HepG2 (cell line): ENCODE data around the gene TCERG1L. TPM values are rescaled to one million over a fixed set of nuclear protein-coding genes. Genes with fewer than 3 reads are reported as not detected.

ENCODE experiments used
- ATAC-seq: fragments of 200-7000 bp; cut with Tn5 transposase; 3 replicates; pipeline ENCODE4 v1.9.1; 2020; ENCODE audit warnings: mild to moderate bottlenecking, moderate library complexity
- BruUV-seq: library from RNA; stranded (reverse); fragments of 400-500 nt; replicated peaks from 2 replicates; lab custom pipeline; 2021; lab: Mats Ljungman, UMichigan
- CTCF ChIA-PET: fragments of 300-600 bp; formaldehyde crosslinking; extraction: SDS; loops from one replicate; lab custom pipeline; 2021; ENCODE audit warnings: low total read pairs, inconsistent platforms, low intra/inter-chr PET ratio; lab: Yijun Ruan, JAX
- POLR2A ChIA-PET: fragments of 350-600 bp; sonication (Branson Sonifier 250); formaldehyde crosslinking; loops from one replicate; lab custom pipeline; 2020; ENCODE audit warnings: antibody characterized with exemption, inconsistent platforms; lab: Yijun Ruan, JAX
- DNase-seq: peaks from one replicate; pipeline ENCODE4 v3.0.0-alpha.2; 2015; ENCODE audit warnings: low spot score
- FAIRE-seq: peaks from 3 replicates; lab custom pipeline; 2011; peaks lifted over from hg19 to GRCh38; lab: Jason Lieb, UNC
- H2AFZ ChIP-seq: one replicate; pipeline ENCODE4 v1.6.1; 2011; ENCODE audit warnings: low read length, inconsistent platforms
- H3K27ac ChIP-seq: fragments of 300-600 bp; 3 replicates; pipeline ENCODE4 v1.8.0; 2011; ENCODE audit warnings: mixed run types, mild to moderate bottlenecking, mixed read lengths, low read length, inconsistent platforms; ENCODE audit not compliant: insufficient read depth; ENCODE audit errors: extremely low read length
- H3K27me3 ChIP-seq, 2 experiments: fragments of 200-600 bp in 1 of 2; 2 replicates in 1 of 2; 3 replicates in 1 of 2; pipeline versions ENCODE4 v1.6.0 to v1.8.0; 2011; ENCODE audit warnings: low read length in 2 of 2, mild to moderate bottlenecking in 2 of 2, moderate library complexity in 2 of 2, inconsistent platforms in 1 of 2; ENCODE audit not compliant: insufficient read depth in 2 of 2, control insufficient read depth in 1 of 2
- H3K36me3 ChIP-seq, 2 experiments: fragments of 200-600 bp in 1 of 2; replicated peaks in 1 of 2; 2 replicates in 1 of 2; 3 replicates in 1 of 2; pipeline versions ENCODE4 v1.5.1 to v1.8.0; 2011; ENCODE audit warnings: low read length in 2 of 2, inconsistent platforms in 1 of 2; ENCODE audit not compliant: insufficient read depth in 2 of 2, control insufficient read depth in 1 of 2
- H3K4me1 ChIP-seq: 2 replicates; pipeline ENCODE4 v1.5.1; 2012; ENCODE audit warnings: low read length, inconsistent platforms; ENCODE audit not compliant: insufficient read depth
- H3K4me2 ChIP-seq: 2 replicates; pipeline ENCODE4 v1.6.0; 2011; ENCODE audit warnings: low read depth, low read length, inconsistent platforms
- H3K4me3 ChIP-seq, 3 experiments: fragments of 200-600 bp in 1 of 3; sonication (generic), shearing (Covaris generic) in 1 of 3; replicated peaks in 1 of 3; 2 replicates each; pipeline ENCODE4 v1.5.1; 2011 to 2016; ENCODE audit warnings: low read length in 3 of 3, inconsistent platforms in 2 of 3, low read depth in 2 of 3, mild to moderate bottlenecking in 2 of 3, control low read depth in 1 of 3, mixed read lengths in 1 of 3; ENCODE audit not compliant: insufficient read depth in 1 of 3
- H3K79me2 ChIP-seq: one replicate; pipeline ENCODE4 v1.6.1; 2011; ENCODE audit warnings: low read length, inconsistent platforms; ENCODE audit not compliant: insufficient read depth
- H3K9ac ChIP-seq: 2 replicates; pipeline ENCODE4 v1.6.0; 2011; ENCODE audit warnings: mild to moderate bottlenecking, low read depth, low read length, inconsistent platforms; ENCODE audit not compliant: insufficient read depth
- H3K9me3 ChIP-seq: 2 replicates; pipeline ENCODE4 v1.5.1; 2012; ENCODE audit warnings: mild to moderate bottlenecking, low read length
- H4K20me1 ChIP-seq: 2 replicates; pipeline ENCODE4 v1.6.0; 2011; ENCODE audit warnings: inconsistent platforms, mild to moderate bottlenecking, low read length, moderate library complexity; ENCODE audit not compliant: insufficient read depth
- JUNB ChIP-seq: sonication (generic); formaldehyde crosslinking; IDR thresholded peaks from 2 replicates; pipeline ENCODE4 v1.8.0; 2022; ENCODE audit warnings: missing genetic modification reagents, mild to moderate bottlenecking, borderline replicate concordance
- KLF13 ChIP-seq: sonication (generic); formaldehyde crosslinking; IDR thresholded peaks from 2 replicates; pipeline ENCODE4 v1.4.0; 2020; ENCODE audit warnings: mild to moderate bottlenecking, missing genetic modification reagents
- KLF6 ChIP-seq: IDR thresholded peaks from 2 replicates; pipeline ENCODE4 v1.8.0; 2016; ENCODE audit warnings: missing biosample characterization, missing genetic modification reagents
- MAFG ChIP-seq: sonication (generic); formaldehyde crosslinking; IDR thresholded peaks from 2 replicates; pipeline ENCODE4 v1.5.1; 2020; ENCODE audit warnings: mild to moderate bottlenecking, missing genetic modification reagents
- MXD3 ChIP-seq: IDR thresholded peaks from 2 replicates; pipeline ENCODE4 v1.6.1; 2016; ENCODE audit warnings: mild to moderate bottlenecking, missing biosample characterization, missing genetic modification reagents
- NPAS2 ChIP-seq: sonication (generic); formaldehyde crosslinking; IDR thresholded peaks from 2 replicates; pipeline ENCODE4 v1.8.0; 2022; ENCODE audit warnings: mild to moderate bottlenecking, missing genetic modification reagents, borderline replicate concordance
- POLR2G ChIP-seq: fragments of 200-400 bp; formaldehyde crosslinking; IDR thresholded peaks from 2 replicates; pipeline ENCODE4 v1.6.1; 2018; ENCODE audit warnings: mild to moderate bottlenecking, low read depth, low read length, moderate library complexity
- ZBTB2 ChIP-seq: sonication (generic); formaldehyde crosslinking; IDR thresholded peaks from 2 replicates; pipeline ENCODE4 v1.8.0; 2022; ENCODE audit warnings: low read depth, missing genetic modification reagents
- ZBTB21 ChIP-seq: sonication (generic); formaldehyde crosslinking; IDR thresholded peaks from 2 replicates; pipeline ENCODE4 v1.4.0; 2020; ENCODE audit warnings: missing genetic modification reagents
- ZFAT ChIP-seq: sonication (generic); formaldehyde crosslinking; conservative IDR thresholded peaks from 2 replicates; pipeline ENCODE4 v1.8.1; 2023; ENCODE audit warnings: missing genetic modification reagents, inconsistent platforms
- ZNF383 ChIP-seq: sonication (generic); formaldehyde crosslinking; IDR thresholded peaks from 2 replicates; pipeline ENCODE4 v1.4.0; 2020; ENCODE audit warnings: missing genetic modification reagents, mild to moderate bottlenecking, borderline replicate concordance
- WGBS: methylation state at CpG from one replicate; pipeline ENCODE4 v1.1.6; 2017; ENCODE audit warnings: low lambda C conversion rate; 5-methylcytosine and 5-hydroxymethylcytosine counted together
- in situ Hi-C: cut with HindIII; loops from 2 replicates; pipeline ENCODE4 v1.10.0; 2017; ENCODE audit warnings: low pct_unique_long_range_greater_than_20kb; ENCODE audit not compliant: extremely low pct_ligation_motif_present
- intact Hi-C: fragments of 100-400 bp; cut with micrococcal nuclease; formaldehyde crosslinking; loops from one replicate; pipeline ENCODE4 v1.10.0; 2022; ENCODE audit not compliant: unreplicated experiment
- polyA plus RNA-seq, 8 experiments: library from polyadenylated mRNA; depleted of rRNA in 3 of 8; stranded (reverse) in 7 of 8; unstranded in 1 of 8; fragments of >200 nt; fragmentation: Illumina TruSeq in 4 of 8; extraction: Trizol in 4 of 8; gene quantifications; 2 replicates each; pipeline versions ENCODE4 v1.2.1 to v1.2.3, GENCODE V29; 2011 to 2016; ENCODE audit warnings: low read depth in 4 of 8, missing spikeins in 1 of 8, mixed read lengths in 1 of 8; ENCODE audit not compliant: insufficient read depth in 1 of 8
- total RNA-seq, 5 experiments: library from RNA; depleted of rRNA; stranded (reverse); fragments of >200 nt; fragmentation: Illumina TruSeq; extraction: Trizol; gene quantifications; 2 replicates each; pipeline ENCODE4 v1.2.3, GENCODE V29; 2016; ENCODE audit warnings: low read depth in 1 of 5

Gene TCERG1L
- total and polyA plus RNA-seq, 2 of the 13 experiments (the other 11 are each of a cell fraction or from before 2014, with no cell fraction given) = not detected

GRCh38 chr10:131198401-131198800 is 113.1 kb downstream of the TCERG1L start:
- peaks cover 1 to 36% of the 10 kb centered on the region in 2 experiments for H3K27me3 ChIP-seq
- H3K9ac ChIP-seq = no peak overlapping the region
- H3K4me1 ChIP-seq = no peaks in the 10 kb centered on the region
- FAIRE-seq (no peak), ATAC-seq (no peak), DNase-seq (no peak)
- H4K20me1 ChIP-seq = no peaks in the 10 kb centered on the region
- H3K36me3 ChIP-seq = no peaks in the 10 kb centered on the region
- no TSS peak for BruUV-seq
- intact Hi-C loops (no loop called here), in situ Hi-C loops (no loop called here)
- H2AFZ ChIP-seq = no peak overlapping the region
- no peak overlapping the region for H3K4me2 ChIP-seq
- TF ChIP-seq MXD3 (no peak), KLF6 (CRISPR knock-in tag) (no peak), KLF13 (CRISPR knock-in tag) (no peak), JUNB (CRISPR knock-in tag) (no peak), NPAS2 (no peak), ZBTB2 (CRISPR knock-in tag) (no peak), ZNF383 (CRISPR knock-in tag) (no peak), ZBTB21 (no peak), MAFG (CRISPR knock-in tag) (no peak), POLR2G (no peak), ZFAT (CRISPR knock-in tag) (no peak)
- ChIA-PET CTCF (no interaction called here), POLR2A (no interaction called here)
- no peak overlapping the region for H3K27ac ChIP-seq
- no peaks in the 10 kb centered on the region for H3K9me3 ChIP-seq
- WGBS = 33% methylated on average over 3 of the region's 10 CpGs
- no peaks in the 10 kb centered on the region for H3K79me2 ChIP-seq
- no peak overlapping the region for H3K4me3 ChIP-seq
